SK-N-SH treated with all-trans-retinoic acid at 6 μM for 48 hours (cell line): ENCODE measurements around the gene SLC25A30.

ENCODE experiments used
- ATAC-seq: fragments of 200-7000 bp; cut with Tn5 transposase; 3 replicates; pipeline ENCODE4 v1.9.1; 2020; ENCODE audit warnings: mild to moderate bottlenecking, moderate library complexity
- ARNTL ChIP-seq: fragments of 450-650 bp; formaldehyde crosslinking; IDR thresholded peaks from 2 replicates; pipeline ENCODE4 v1.5.0; 2020; ENCODE audit warnings: low read depth, mild to moderate bottlenecking, moderate library complexity, borderline replicate concordance
- CREB5 ChIP-seq: fragments of 250-450 bp; sonication (Bioruptor Pico); IDR thresholded peaks from 2 replicates; pipeline ENCODE4 v1.5.1; 2020; ENCODE audit warnings: low read depth, mild to moderate bottlenecking, moderate library complexity
- CSRNP3 ChIP-seq: fragments of 250-450 bp; sonication (Bioruptor Pico); IDR thresholded peaks from 2 replicates; pipeline ENCODE4 v1.5.1; 2021; ENCODE audit warnings: mild to moderate bottlenecking, moderate library complexity
- ESRRG ChIP-seq: fragments of 250-450 bp; sonication (Bioruptor Pico); IDR thresholded peaks from 2 replicates; pipeline ENCODE4 v1.6.1; 2021; ENCODE audit warnings: mild to moderate bottlenecking
- GLIS3 ChIP-seq: fragments of 250-450 bp; sonication (Bioruptor Pico); IDR thresholded peaks from 2 replicates; pipeline ENCODE4 v1.5.0; 2020; ENCODE audit warnings: mild to moderate bottlenecking, moderate library complexity
- ISL1 ChIP-seq: fragments of 250-450 bp; sonication (Bioruptor Pico); IDR thresholded peaks from 2 replicates; pipeline ENCODE4 v2.1.2; 2022; ENCODE audit warnings: mild to moderate bottlenecking, moderate library complexity
- OSR1 ChIP-seq: fragments of 250-450 bp; sonication (Bioruptor Pico); IDR thresholded peaks from 2 replicates; pipeline ENCODE4 v1.8.0; 2022; ENCODE audit warnings: moderate library complexity, mild to moderate bottlenecking, inconsistent platforms
- PATZ1 ChIP-seq: fragments of 250-450 bp; sonication (Bioruptor Pico); IDR thresholded peaks from 2 replicates; pipeline ENCODE4 v1.8.0; 2020; ENCODE audit warnings: mild to moderate bottlenecking, moderate library complexity, borderline replicate concordance
- POU6F1 ChIP-seq: fragments of 250-450 bp; sonication (Bioruptor Pico); IDR thresholded peaks from 2 replicates; pipeline ENCODE4 v1.8.0; 2021; ENCODE audit warnings: low read depth, mild to moderate bottlenecking, moderate library complexity, borderline replicate concordance
- PPARA ChIP-seq: fragments of 250-450 bp; sonication (Bioruptor Pico); IDR thresholded peaks from 2 replicates; pipeline ENCODE4 v1.5.0; 2020; ENCODE audit warnings: mild to moderate bottlenecking, borderline replicate concordance
- RARB ChIP-seq: fragments of 250-450 bp; sonication (Bioruptor Pico); IDR thresholded peaks from 2 replicates; pipeline ENCODE4 v1.8.0; 2021; ENCODE audit warnings: mild to moderate bottlenecking, moderate library complexity
- SNAI2 ChIP-seq: fragments of 250-450 bp; sonication (Bioruptor Pico); IDR thresholded peaks from 2 replicates; pipeline ENCODE4 v1.5.0; 2020; ENCODE audit warnings: mild to moderate bottlenecking, moderate library complexity
- TCF4 ChIP-seq: fragments of 250-450 bp; sonication (Bioruptor Pico); IDR thresholded peaks from 2 replicates; pipeline ENCODE4 v1.8.0; 2021; ENCODE audit warnings: mild to moderate bottlenecking, moderate library complexity, borderline replicate concordance
- TOX ChIP-seq: fragments of 250-450 bp; sonication (Bioruptor Pico); IDR thresholded peaks from 2 replicates; pipeline ENCODE4 v1.8.0; 2021; ENCODE audit warnings: mild to moderate bottlenecking, moderate library complexity, borderline replicate concordance
- TSHZ2 ChIP-seq: fragments of 250-450 bp; sonication (Bioruptor Pico); IDR thresholded peaks from 2 replicates; pipeline ENCODE4 v1.5.0; 2020; ENCODE audit warnings: mild to moderate bottlenecking, moderate library complexity
- ZC3H10 ChIP-seq: fragments of 250-450 bp; sonication (Bioruptor Pico); IDR thresholded peaks from 2 replicates; pipeline ENCODE4 v1.5.1; 2021; ENCODE audit warnings: mild to moderate bottlenecking, moderate library complexity
- ZFP30 ChIP-seq: fragments of 450-650 bp; formaldehyde crosslinking; IDR thresholded peaks from 2 replicates; pipeline ENCODE4 v1.5.0; 2022; ENCODE audit warnings: mild to moderate bottlenecking, moderate library complexity
- ZNF70 ChIP-seq: fragments of 450-650 bp; formaldehyde crosslinking; IDR thresholded peaks from 2 replicates; pipeline ENCODE4 v1.5.0; 2020; ENCODE audit warnings: mild to moderate bottlenecking, moderate library complexity
- ZNF8 ChIP-seq: fragments of 450-650 bp; formaldehyde crosslinking; IDR thresholded peaks from 2 replicates; pipeline ENCODE4 v1.5.0; 2020; ENCODE audit warnings: mild to moderate bottlenecking, moderate library complexity

The SLC25A30 gene

GRCh38 chr13:45464141-45464686, 46.0 kb upstream of the SLC25A30 start:
- ATAC-seq, result no peak
- TF ChIP-seq RARB (no peak), ZFP30 (CRISPR knock-in tag) (no peak), CREB5 (no peak), CSRNP3 (no peak), ARNTL (CRISPR knock-in tag) (no peak), OSR1 (CRISPR knock-in tag) (no peak), TOX (no peak), TSHZ2 (CRISPR knock-in tag) (no peak), PPARA (CRISPR knock-in tag) (no peak), ZNF8 (CRISPR knock-in tag) (no peak), GLIS3 (CRISPR knock-in tag) (no peak), PATZ1 (CRISPR knock-in tag) (no peak), SNAI2 (CRISPR knock-in tag) (no peak), ESRRG (CRISPR knock-in tag) (no peak), ISL1 (no peak), ZC3H10 (CRISPR knock-in tag) (no peak), ZNF70 (CRISPR knock-in tag) (no peak), TCF4 (CRISPR knock-in tag) (no peak)

- TF ChIP-seq ZNF70 (CRISPR knock-in tag), result no peak
- TF ChIP-seq TCF4 (CRISPR knock-in tag), result no peak
- TF ChIP-seq OSR1 (CRISPR knock-in tag), result no peak
- TF ChIP-seq POU6F1 (CRISPR knock-in tag), result no peak
- no peak for TF ChIP-seq PPARA (CRISPR knock-in tag)
- no peak for TF ChIP-seq RARB
- no peak for TF ChIP-seq ESRRG (CRISPR knock-in tag)
- no peak for TF ChIP-seq PATZ1 (CRISPR knock-in tag)
- TF ChIP-seq GLIS3 (CRISPR knock-in tag), result no peak
- TF ChIP-seq CSRNP3, result no peak
- no peak for TF ChIP-seq ISL1
- ATAC-seq, result peak; percentile 86
Observed at GRCh38 chr13:45456196-45456972, 38.2 kb upstream of the SLC25A30 start.
